Stomach (tissue), 9 donors: ENCODE measurements around the gene DUSP9. TPM values are rescaled to one million over a fixed set of nuclear protein-coding genes. Genes with fewer than 3 reads are reported as not detected.

Experiments
- DNase-seq, 2 donors: peaks; one replicate each; pipeline versions ENCODE4 v3.0.0 to v3.0.0-alpha.2; 2013 to 2019
- H3K27ac ChIP-seq, 5 donors: fragments of 200-600 bp in 4 of 5; sonication (generic) in 4 of 5; one replicate each; pipeline ENCODE4 v1.5.1; 2013 to 2019; ENCODE audit warnings: mild to moderate bottlenecking in 1 of 5, moderate library complexity in 1 of 5
- H3K27me3 ChIP-seq, 3 donors: fragments of 200-600 bp; sonication (generic); one replicate each; pipeline ENCODE4 v1.5.1; 2017 to 2019; ENCODE audit warnings: mixed run types in 1 of 3
- H3K36me3 ChIP-seq, 4 donors: fragments of 200-600 bp; sonication (generic); 1 replicate in 3 of 4; 2 replicates in 1 of 4; pipeline ENCODE4 v1.5.1; 2016 to 2019
- H3K4me1 ChIP-seq, 4 donors: fragments of 200-600 bp; sonication (generic); one replicate each; pipeline ENCODE4 v1.5.1; 2016 to 2019
- H3K4me3 ChIP-seq, 4 donors: fragments of 200-600 bp; sonication (generic) in 3 of 4; one replicate each; pipeline ENCODE4 v1.5.1; 2016 to 2019; ENCODE audit warnings: mild to moderate bottlenecking in 1 of 4
- H3K9me3 ChIP-seq, 4 donors: fragments of 200-600 bp; sonication (generic); one replicate each; pipeline ENCODE4 v1.5.1; 2016 to 2019
- CTCF ChIP-seq, 7 experiments: fragments of 450-650 bp in 4 of 7; fragments of 200-600 bp in 3 of 7; sonication (generic) in 3 of 7; IDR thresholded peaks; one replicate each; pipeline ENCODE4 v1.5.1; 2016 to 2019; ENCODE audit warnings: antibody characterized with exemption in 7 of 7, control low read depth in 2 of 7, mild to moderate bottlenecking in 1 of 7
- EP300 ChIP-seq: sonication (generic); formaldehyde crosslinking; IDR thresholded peaks from one replicate; pipeline ENCODE4 v1.6.1; 2017; ENCODE audit warnings: antibody characterized with exemption
- POLR2A ChIP-seq, 4 donors: fragments of 450-650 bp; IDR thresholded peaks; one replicate each; pipeline ENCODE4 v1.6.1; 2016; ENCODE audit warnings: antibody characterized with exemption in 4 of 4, control low read depth in 2 of 4, mild to moderate bottlenecking in 1 of 4, moderate library complexity in 1 of 4
- POLR2AphosphoS5 ChIP-seq, 3 donors: sonication (generic); formaldehyde crosslinking; IDR thresholded peaks; one replicate each; pipeline ENCODE4 v1.6.1; 2016; ENCODE audit warnings: antibody characterized with exemption in 3 of 3
- WGBS, 5 donors: extraction: QIAGEN DNeasy Blood & Tissue Kit in 3 of 5; methylation state at CpG; one replicate each; pipeline versions ENCODE4 v1.1.5 to v1.1.7; 2013 to 2018; 5-methylcytosine and 5-hydroxymethylcytosine counted together
- intact Hi-C: fragments of 100-400 bp; cut with DNase I; formaldehyde crosslinking; loops from one replicate; pipeline ENCODE4 v1.15.1; 2023; ENCODE audit warnings: low total_unique reads
- polyA plus RNA-seq, 3 donors: library from polyadenylated mRNA; stranded (reverse); fragments of 200-250 nt; gene quantifications; one replicate each; pipeline ENCODE4 v1.2.3, GENCODE V29; 2013
- total RNA-seq, 5 donors: library from RNA; depleted of rRNA; stranded (reverse); fragments of >200 nt; gene quantifications; one replicate each; pipeline versions ENCODE4 v1.1.0 to v1.2.3, GENCODE V29; 2014 to 2016
- donor health status: healthy with polysubstance abuse.
- donor health status: Bipolar disorder and iron deficiency.
- donor health status: healthy.

DUSP9 gene
- total and polyA plus RNA-seq, 8 donors = 0.18 to 0.25 TPM; not detected in 6

- no peak for DNase-seq
- WGBS, 5 donors = 83 to 97% (median 87%) methylated on average over 6 to 12 of the region's 12 CpGs
- TF ChIP-seq POLR2A (IDR thresholded peaks at IDR 0.05) (no peak), POLR2AphosphoS5 (IDR thresholded peaks at IDR 0.05) (no peak), EP300 (no peak), CTCF (IDR thresholded peaks at IDR 0.05) (no peak)
Observed at GRCh38 chrX:153628665-153629064, 18.3 kb upstream of the DUSP9 start.

GRCh38 chrX:153631346-153631745, 15.7 kb upstream of the DUSP9 start:
- Histone ChIP-seq H3K4me1 (no peaks in the 10 kb centered on the region), H3K27me3 (peaks cover 0 to 15% (median 0%) of the 10 kb centered on the region in 3 donors), H3K4me3 (no peak overlapping the region), H3K9me3 (peaks cover 0 to 30% (median 12%) of the 10 kb centered on the region in 4 donors), H3K36me3 (no peaks in the 10 kb centered on the region), H3K27ac (no peak overlapping the region)
- intact Hi-C loops = no loop called here
- no peak for TF ChIP-seq POLR2A (IDR thresholded peaks at IDR 0.05)
- TF ChIP-seq EP300 = no peak
- no peak for TF ChIP-seq POLR2AphosphoS5 (IDR thresholded peaks at IDR 0.05)
- no peak for TF ChIP-seq CTCF (IDR thresholded peaks at IDR 0.05)
- no peak for DNase-seq
- 88 to 96% (median 90%) methylated on average over 2 of the region's 2 CpGs for WGBS, 5 donors

More at GRCh38 chrX:153628665-153629064, 18.3 kb upstream of the DUSP9 start:
- no peaks in the 10 kb centered on the region for H3K4me1 ChIP-seq
- H3K27me3 ChIP-seq = peaks cover 0 to 20% (median 11%) of the 10 kb centered on the region in 3 donors
- no peaks in the 10 kb centered on the region for H3K36me3 ChIP-seq
- H3K4me3 ChIP-seq = no peak overlapping the region
- H3K9me3 ChIP-seq = peaks cover 0 to 30% (median 12%) of the 10 kb centered on the region in 4 donors
- intact Hi-C loops = no loop called here
- H3K27ac ChIP-seq = no peak overlapping the region

GRCh38 chrX:153631907-153632594, 15.0 kb upstream of the DUSP9 start:
- peaks cover 0 to 30% (median 12%) of the 10 kb centered on the region in 4 donors for H3K9me3 ChIP-seq
- H3K36me3 ChIP-seq = no peaks in the 10 kb centered on the region
- intact Hi-C loops = no loop called here
- WGBS, 5 donors = 87 to 94% (median 88%) methylated on average over 12 to 19 of the region's 19 CpGs
- peaks cover 0 to 15% (median 0%) of the 10 kb centered on the region in 3 donors for H3K27me3 ChIP-seq
- DNase-seq = no peak
- no peak overlapping the region for H3K4me3 ChIP-seq
- TF ChIP-seq POLR2A (IDR thresholded peaks at IDR 0.05) = no peak
- no peak for TF ChIP-seq CTCF (IDR thresholded peaks at IDR 0.05)
- no peak for TF ChIP-seq POLR2AphosphoS5 (IDR thresholded peaks at IDR 0.05)
- no peak for TF ChIP-seq EP300
- H3K4me1 ChIP-seq = no peaks in the 10 kb centered on the region
- no peak overlapping the region for H3K27ac ChIP-seq

GRCh38 chrX:153632595-153632946, 14.4 kb upstream of the DUSP9 start:
- H3K36me3 ChIP-seq = no peaks in the 10 kb centered on the region
- 78 to 100% (median 93%) methylated on average over 1 to 7 of the region's 7 CpGs for WGBS, 5 donors
- no peak overlapping the region for H3K27ac ChIP-seq
- peaks cover 0 to 30% (median 12%) of the 10 kb centered on the region in 4 donors for H3K9me3 ChIP-seq
- no peak for DNase-seq
- H3K4me3 ChIP-seq = no peak overlapping the region
- peaks cover 0 to 15% (median 0%) of the 10 kb centered on the region in 3 donors for H3K27me3 ChIP-seq
- H3K4me1 ChIP-seq = no peaks in the 10 kb centered on the region
- intact Hi-C loops = no loop called here
- no peak for TF ChIP-seq EP300
- no peak for TF ChIP-seq POLR2AphosphoS5 (IDR thresholded peaks at IDR 0.05)
- TF ChIP-seq POLR2A (IDR thresholded peaks at IDR 0.05) = no peak
- no peak for TF ChIP-seq CTCF (IDR thresholded peaks at IDR 0.05)
